ENCODE results near the gene NDUFB8.

The NDUFB8 gene

GRCh38 chr10:100531761-100532160 is 2.1 kb upstream of the NDUFB8 start:
- no peak for TF ChIP-seq CTCF (IDR thresholded peaks at IDR 0.05; ENCODE audit: low read depth, low read length)
- no peak for DNase-seq (ENCODE audit: low read depth, low spot score)
- in situ Hi-C loops (cut with HindIII; ENCODE audit: low sequenced_read_pairs) = loop anchor here (25.0 kb wide), 1 partner anchor 194 kb away; the partner anchor contains the start of genes PKD2L1 and SCD
- no peak overlapping the region for H3K4me3 ChIP-seq (ENCODE audit: low read depth, low read length)

GRCh38 chr10:100528921-100529474 is 673 bp downstream of the NDUFB8 start:
- peak overlapping the region; percentile 91 for H3K4me3 ChIP-seq (ENCODE audit: low read depth, low read length)
- in situ Hi-C loops (cut with HindIII; ENCODE audit: low sequenced_read_pairs) = loop anchor here (25.0 kb wide), 1 partner anchor 192 kb away; the partner anchor contains the start of genes PKD2L1 and SCD
- DNase-seq (ENCODE audit: low read depth, low spot score) = no peak
- no peak for TF ChIP-seq CTCF (IDR thresholded peaks at IDR 0.05; ENCODE audit: low read depth, low read length)

- no peak for DNase-seq (ENCODE audit: low read depth, low spot score)
- peak overlapping the region; percentile 91 for H3K4me3 ChIP-seq (ENCODE audit: low read depth, low read length)
- in situ Hi-C loops (cut with HindIII; ENCODE audit: low sequenced_read_pairs) = loop anchor here (25.0 kb wide), 1 partner anchor 191 kb away; the partner anchor contains the start of genes PKD2L1 and SCD
- no peak for TF ChIP-seq CTCF (IDR thresholded peaks at IDR 0.05; ENCODE audit: low read depth, low read length)
Measured at GRCh38 chr10:100528123-100528886, 1.4 kb downstream of the NDUFB8 start.

GRCh38 chr10:100524638-100525037 is 5.0 kb downstream of the NDUFB8 start:
- no peak for DNase-seq (ENCODE audit: low read depth, low spot score)
- peak; percentile 3 for TF ChIP-seq CTCF (IDR thresholded peaks at IDR 0.05; ENCODE audit: low read depth, low read length)
- in situ Hi-C loops (cut with HindIII; ENCODE audit: low sequenced_read_pairs) = loop anchor here (25.0 kb wide), 1 partner anchor 187 kb away; the partner anchor contains the start of genes PKD2L1 and SCD
- H3K4me3 ChIP-seq (ENCODE audit: low read depth, low read length) = no peak overlapping the region

- TF ChIP-seq CTCF (IDR thresholded peaks at IDR 0.05; ENCODE audit: low read depth, low read length) = no peak
- in situ Hi-C loops (cut with HindIII; ENCODE audit: low sequenced_read_pairs) = no loop called here
- H3K4me3 ChIP-seq (ENCODE audit: low read depth, low read length) = no peak overlapping the region
- no peak for DNase-seq (ENCODE audit: low read depth, low spot score)
Measured at GRCh38 chr10:100524206-100524605, 5.5 kb downstream of the NDUFB8 start.

- in situ Hi-C loops (cut with HindIII; ENCODE audit: low sequenced_read_pairs) = no loop called here
Measured at GRCh38 chr10:100522945-100523344, 6.7 kb downstream of the NDUFB8 start.

More at GRCh38 chr10:100522945-100523344, 6.7 kb downstream of the NDUFB8 start:
- TF ChIP-seq CTCF (IDR thresholded peaks at IDR 0.05; ENCODE audit: low read depth, low read length) = no peak
- H3K4me3 ChIP-seq (ENCODE audit: low read depth, low read length) = no peak overlapping the region
- DNase-seq (ENCODE audit: low read depth, low spot score) = no peak

Data from astrocyte of the spinal cord (primary cell).